K562 (cell line): ENCODE measurements around the gene ZNF439. TPM values are rescaled to one million over a fixed set of nuclear protein-coding genes. Genes with fewer than 3 reads are reported as not detected.
"Not testable (repeated sequence)": the region's sequence is repeated elsewhere in the genome, so short reads cannot be mapped to it uniquely, and the experiment has no call there.

Experiments used
- ATF7 ChIP-seq: fragments of 450-650 bp; IDR thresholded peaks from 2 replicates; pipeline ENCODE4 v1.7.1; 2014; ENCODE audit warnings: mild to moderate bottlenecking, moderate library complexity
- CEBPG ChIP-seq, 3 experiments: fragments of 200-800 bp in 1 of 3; sonication (Bioruptor generic) in 1 of 3; sonication (generic) in 1 of 3; formaldehyde crosslinking in 1 of 3; IDR thresholded peaks in 2 of 3; conservative IDR thresholded peaks in 1 of 3; 2 replicates each; pipeline versions ENCODE4 v1.6.1 to v1.8.0; 2016 to 2022; ENCODE audit warnings: missing compliant biosample characterization in 2 of 3, missing genetic modification characterization in 2 of 3, mild to moderate bottlenecking in 1 of 3, missing genetic modification reagents in 1 of 3
- CREM ChIP-seq: IDR thresholded peaks from 2 replicates; pipeline ENCODE4 v1.6.1; 2014; ENCODE audit warnings: antibody characterized with exemption, low read depth
- HDAC1 ChIP-seq, 2 experiments: fragments of 450-650 bp; IDR thresholded peaks; 2 replicates each; pipeline ENCODE4 v1.6.1; 2016 to 2017; ENCODE audit warnings: inconsistent platforms in 1 of 2, mild to moderate bottlenecking in 1 of 2, moderate library complexity in 1 of 2
- KDM1A ChIP-seq, 2 experiments: fragments of 450-650 bp; IDR thresholded peaks; 2 replicates each; pipeline ENCODE4 v1.6.1; 2016; ENCODE audit warnings: mild to moderate bottlenecking in 2 of 2
- L3MBTL2 ChIP-seq: fragments of 450-650 bp; IDR thresholded peaks from 2 replicates; pipeline ENCODE4 v1.6.1; 2016; ENCODE audit warnings: mild to moderate bottlenecking, moderate library complexity
- MEIS2 ChIP-seq: fragments of 450-650 bp; IDR thresholded peaks from 2 replicates; pipeline ENCODE4 v1.6.1; 2014; ENCODE audit warnings: mild to moderate bottlenecking; ENCODE audit not compliant: partially characterized antibody
- MLLT1 ChIP-seq, 2 experiments: fragments of 450-650 bp; IDR thresholded peaks; 2 replicates each; pipeline ENCODE4 v1.6.1; 2016
- NRF1 ChIP-seq, 2 experiments: fragments of 450-650 bp; IDR thresholded peaks in 1 of 2; conservative IDR thresholded peaks in 1 of 2; 2 replicates each; pipeline ENCODE4 v1.6.1; 2014; ENCODE audit warnings: mild to moderate bottlenecking in 2 of 2
- TBL1XR1 ChIP-seq, 2 experiments: IDR thresholded peaks; 2 replicates each; pipeline ENCODE4 v1.6.1; 2012; ENCODE audit warnings: improper control_type of control experiment in 2 of 2, low read length in 2 of 2, mild to moderate bottlenecking in 1 of 2
- TOE1 ChIP-seq, 2 experiments: fragments of 450-650 bp in 1 of 2; sonication (generic) in 1 of 2; formaldehyde crosslinking in 1 of 2; IDR thresholded peaks; 2 replicates each; pipeline versions ENCODE4 v1.7.1 to v1.8.0; 2016 to 2022; ENCODE audit warnings: borderline replicate concordance in 2 of 2, mild to moderate bottlenecking in 2 of 2, antibody characterized with exemption in 1 of 2, inconsistent platforms in 1 of 2, low read depth in 1 of 2, missing genetic modification reagents in 1 of 2, moderate library complexity in 1 of 2
- TRIM24 ChIP-seq, 2 experiments: fragments of 450-650 bp; IDR thresholded peaks; 2 replicates each; pipeline ENCODE4 v1.6.1; 2016
- polyA plus RNA-seq, 8 experiments: library from polyadenylated mRNA; depleted of rRNA in 4 of 8; stranded (reverse) in 5 of 8; unstranded in 3 of 8; fragments of >200 nt; fragmentation: Nextera tagmentation in 2 of 8; fragmentation: Illumina TruSeq in 1 of 8; extraction: Ambion mirVana in 2 of 8; extraction: Trizol in 1 of 8; gene quantifications; 2 replicates each; pipeline versions ENCODE4 v1.2.1 to v1.2.3, GENCODE V29; 2011 to 2014; ENCODE audit warnings: inconsistent platforms in 1 of 8, missing spikeins in 1 of 8
- total RNA-seq, 7 experiments: library from RNA; depleted of rRNA in 6 of 7; stranded (reverse); fragments of >200 nt in 6 of 7; fragmentation: Illumina TruSeq in 2 of 7; extraction: Trizol in 2 of 7; gene quantifications; 2 replicates each; pipeline versions ENCODE4 v1.2.1 to v1.2.3, GENCODE V29; 2011 to 2021; ENCODE audit warnings: low replicate concordance in 1 of 7

Gene ZNF439
- total and polyA plus RNA-seq, 9 of the 15 experiments (the other 6 are each of a cell fraction or from before 2014, with no cell fraction given): 0.04 to 0.18 (median 0.10) TPM; not detected in 3

- TF ChIP-seq TBL1XR1 (IDR thresholded peaks at IDR 0.05; ENCODE audit: low read length in 2 of 2) (peak in 1 of 2 experiments; percentile 25; a peak in 1 of 4 replicates), MEIS2 (peak; percentile 77), KDM1A (IDR thresholded peaks at IDR 0.05) (peak; percentile 23 to 51; a peak in 1 of 4 replicates), MLLT1 (IDR thresholded peaks at IDR 0.05) (peak in 1 of 2 experiments; percentile 25; a peak in 1 of 4 replicates), TOE1 (IDR thresholded peaks at IDR 0.05; ENCODE audit: borderline replicate concordance) (peak; percentile 41; the same call in 1 of the 2 replicates), CEBPG (CRISPR knock-in tag; IDR thresholded peaks at IDR 0.05) (peak; percentile 84), CEBPG (tag; conservative IDR thresholded peaks at IDR 0.05 in 1 of 2, IDR thresholded peaks at IDR 0.05 in 1 of 2) (peak; percentile 19 to 88; a peak in 2 of 4 replicates), CREM (0 out of 2 replicates have a peak, but pooled peaks have one; percentile 19), TRIM24 (IDR thresholded peaks at IDR 0.05) (peak; percentile 7 to 68; a peak in 3 of 4 replicates), ATF7 (peak; percentile 60), NRF1 (conservative IDR thresholded peaks at IDR 0.05 in 1 of 2, IDR thresholded peaks at IDR 0.05 in 1 of 2) (0 out of 4 replicates have a peak, but pooled peaks of 1 of the 2 experiments have one; percentile 20), L3MBTL2 (peak; percentile 54), HDAC1 (IDR thresholded peaks at IDR 0.05) (0 out of 4 replicates have a peak, but pooled peaks of 1 of the 2 experiments have one; percentile 22)
- TF ChIP-seq TOE1 (CRISPR knock-in tag; IDR thresholded peaks at IDR 0.05; ENCODE audit: borderline replicate concordance, low read depth): not testable (repeated sequence)
Observed at GRCh38 chr19:11835626-11836066, 12.9 kb upstream of the ZNF439 start (continued).
